NT2/D1 (cell line): ENCODE results near the gene TBKBP1.

ENCODE experiments used
- DNase-seq: peaks from one replicate; pipeline ENCODE4 v3.0.0-alpha.2; 2011; ENCODE audit warnings: low read depth, low spot score
- H3K27me3 ChIP-seq: 2 replicates; pipeline ENCODE4 v1.6.0; 2011; ENCODE audit warnings: mild to moderate bottlenecking; ENCODE audit not compliant: insufficient read length, insufficient read depth
- H3K36me3 ChIP-seq: 2 replicates; pipeline ENCODE4 v1.6.1; 2011; ENCODE audit warnings: mild to moderate bottlenecking, low read length, mixed read lengths; ENCODE audit not compliant: insufficient read depth, insufficient read length
- H3K4me1 ChIP-seq: 2 replicates; pipeline ENCODE4 v1.5.1; 2011; ENCODE audit not compliant: insufficient read depth, insufficient read length
- H3K4me3 ChIP-seq: 2 replicates; pipeline ENCODE4 v1.5.1; 2011; ENCODE audit warnings: low read depth; ENCODE audit not compliant: insufficient read length
- H3K9ac ChIP-seq: 2 replicates; pipeline ENCODE4 v1.6.0; 2011; ENCODE audit warnings: low read depth; ENCODE audit not compliant: insufficient read length
- H3K9me3 ChIP-seq: 2 replicates; pipeline ENCODE4 v1.5.1; 2011; ENCODE audit warnings: mild to moderate bottlenecking, low read length; ENCODE audit not compliant: insufficient read depth
- SUZ12 ChIP-seq: IDR thresholded peaks from 2 replicates; pipeline ENCODE4 v1.6.1; 2011; ENCODE audit not compliant: insufficient read length, insufficient read depth; ENCODE audit errors: extremely low read depth
- YY1 ChIP-seq: IDR thresholded peaks from 2 replicates; pipeline ENCODE4 v1.6.1; 2011; ENCODE audit not compliant: insufficient read length, insufficient read depth
- ZNF274 ChIP-seq: IDR thresholded peaks from 2 replicates; pipeline ENCODE4 v1.6.1; 2011; ENCODE audit warnings: mild to moderate bottlenecking, low read depth, low read length

The TBKBP1 gene, protein sequence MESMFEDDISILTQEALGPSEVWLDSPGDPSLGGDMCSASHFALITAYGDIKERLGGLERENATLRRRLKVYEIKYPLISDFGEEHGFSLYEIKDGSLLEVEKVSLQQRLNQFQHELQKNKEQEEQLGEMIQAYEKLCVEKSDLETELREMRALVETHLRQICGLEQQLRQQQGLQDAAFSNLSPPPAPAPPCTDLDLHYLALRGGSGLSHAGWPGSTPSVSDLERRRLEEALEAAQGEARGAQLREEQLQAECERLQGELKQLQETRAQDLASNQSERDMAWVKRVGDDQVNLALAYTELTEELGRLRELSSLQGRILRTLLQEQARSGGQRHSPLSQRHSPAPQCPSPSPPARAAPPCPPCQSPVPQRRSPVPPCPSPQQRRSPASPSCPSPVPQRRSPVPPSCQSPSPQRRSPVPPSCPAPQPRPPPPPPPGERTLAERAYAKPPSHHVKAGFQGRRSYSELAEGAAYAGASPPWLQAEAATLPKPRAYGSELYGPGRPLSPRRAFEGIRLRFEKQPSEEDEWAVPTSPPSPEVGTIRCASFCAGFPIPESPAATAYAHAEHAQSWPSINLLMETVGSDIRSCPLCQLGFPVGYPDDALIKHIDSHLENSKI

DNA sequence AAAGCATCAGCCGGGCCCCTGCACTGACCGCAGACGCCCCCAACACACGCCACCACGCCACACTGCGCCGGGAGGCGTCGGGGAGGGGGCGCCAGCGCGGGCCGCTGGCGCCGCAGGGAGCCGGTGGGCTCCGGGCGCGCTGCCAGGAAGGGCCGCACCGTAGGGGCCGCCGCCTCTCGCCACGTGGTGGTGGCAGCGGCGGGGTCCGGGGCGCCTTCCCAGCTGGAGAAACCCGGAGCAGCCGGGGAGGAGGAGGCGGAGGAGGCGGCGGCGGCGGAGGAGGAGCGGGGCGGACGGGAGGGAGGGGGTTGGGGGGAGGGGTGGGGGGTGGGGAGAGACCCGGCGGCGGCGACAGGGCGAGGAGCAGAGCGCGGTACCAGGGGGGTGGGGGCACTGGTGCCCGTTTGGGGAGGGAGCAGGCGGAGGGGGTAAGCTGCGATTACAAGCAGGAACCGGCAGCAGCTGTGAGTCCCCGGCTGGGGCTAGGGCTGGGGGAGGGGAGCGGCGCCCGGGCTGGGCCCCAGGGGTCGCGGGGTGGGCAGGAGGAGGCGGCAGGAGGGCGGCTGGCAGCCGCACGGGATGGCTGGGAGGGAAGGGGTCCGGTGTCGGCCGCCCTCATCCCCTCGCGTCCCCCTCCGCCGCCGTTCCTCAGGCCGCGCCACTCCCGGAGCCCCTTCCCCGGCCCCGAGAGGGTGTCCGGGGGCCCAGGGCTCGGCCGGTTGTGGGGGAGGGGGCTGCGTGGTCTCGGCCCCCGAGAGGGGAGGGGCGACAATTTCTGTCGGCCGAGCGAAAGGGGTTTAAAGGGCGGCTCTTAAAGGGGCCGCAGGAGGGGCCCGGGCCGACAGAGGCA lies at the start of gene TBKBP1:
Gene TBKBP1, plus strand, starts transcription at position 431 of the 850 bp plus-strand sequence. CDS start 1,952 bp downstream, outside the sequence.
- peaks cover 26% of the 10 kb centered on the region for H3K4me1 ChIP-seq
- H3K36me3 ChIP-seq, result peaks cover 22% of the 10 kb centered on the region
- peak within 1 kb of the TSS; percentile 87 for H3K4me3 ChIP-seq
- no peaks in the 10 kb centered on the region for H3K27me3 ChIP-seq
- DNase-seq, result peak; percentile 70
- TF ChIP-seq SUZ12 (no peak), YY1 (no peak), ZNF274 (no peak)
- no peaks in the 10 kb centered on the region for H3K9me3 ChIP-seq
- peak within 1 kb of the TSS; percentile 96 for H3K9ac ChIP-seq

DNA sequence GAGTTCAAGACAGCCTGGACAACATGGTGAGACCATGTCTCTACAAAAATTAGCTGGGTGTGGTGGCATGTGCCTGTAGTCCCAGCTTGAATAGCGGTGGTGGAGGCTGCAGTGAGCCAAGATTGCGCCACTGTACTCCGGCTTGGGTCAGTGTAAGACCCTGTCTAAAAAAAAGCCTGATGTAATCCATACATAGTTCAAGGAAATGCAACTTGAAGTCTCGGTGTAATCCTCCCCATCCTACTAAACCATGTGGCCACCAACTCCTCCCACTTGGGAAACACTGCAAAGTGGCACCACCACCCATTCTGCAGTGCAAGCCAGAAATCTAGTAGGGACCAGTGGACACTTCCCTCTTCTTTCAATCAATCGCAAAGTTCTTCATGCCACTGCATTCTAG lies 49.6 kb upstream of the TBKBP1 start:
- Histone ChIP-seq H3K4me3 (no peak overlapping the region), H3K36me3 (peaks cover 22% of the 10 kb centered on the region), H3K9ac (no peak overlapping the region), H3K4me1 (no peaks in the 10 kb centered on the region), H3K27me3 (no peaks in the 10 kb centered on the region), H3K9me3 (no peaks in the 10 kb centered on the region)
- DNase-seq, result no peak
- TF ChIP-seq ZNF274 (no peak), YY1 (no peak), SUZ12 (no peak)

DNA sequence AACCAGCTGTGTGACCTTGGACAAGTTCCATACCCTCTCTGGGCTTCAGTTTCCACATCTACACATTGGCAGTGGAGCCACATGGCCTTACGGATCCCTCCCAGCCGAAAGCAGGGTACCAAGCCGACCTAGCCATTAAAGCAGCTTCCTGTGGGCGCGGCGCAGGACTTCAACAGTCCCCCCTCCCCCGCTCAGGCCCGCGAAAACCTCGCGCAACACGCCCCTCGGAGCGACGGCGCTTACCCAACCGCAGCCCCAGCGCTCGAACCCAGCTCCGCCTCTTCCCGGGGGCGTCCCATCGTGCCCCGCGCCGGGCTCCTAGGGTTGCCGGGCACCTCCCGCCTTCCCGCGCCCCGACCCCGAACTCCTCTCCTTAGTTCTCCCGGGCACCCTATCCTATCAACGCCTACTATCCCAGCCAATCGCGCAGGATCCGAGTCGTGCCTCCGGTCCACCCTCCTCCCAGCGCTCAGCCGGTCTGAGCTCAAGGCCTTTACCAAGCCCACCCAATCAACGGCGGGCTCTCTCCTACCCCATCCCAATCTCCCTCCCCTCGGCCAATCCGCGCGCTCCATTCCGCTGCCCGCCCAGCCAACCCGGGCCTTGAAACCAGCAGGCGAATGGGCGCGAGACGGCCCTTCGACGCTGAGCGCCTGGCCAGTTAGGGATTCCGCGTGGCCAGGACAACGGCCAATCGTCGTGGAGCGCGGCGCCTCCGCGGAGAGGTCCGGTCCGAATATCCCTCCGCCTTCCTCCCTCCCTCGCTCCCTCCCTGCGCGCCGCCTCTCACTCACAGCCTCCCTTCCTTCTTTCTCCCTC lies 44.6 kb upstream of the TBKBP1 start, which contains the start of gene KPNB1:
Gene KPNB1, plus strand, starts transcription at position 767 of the 819 bp plus-strand sequence. CDS start 326 bp downstream, outside the sequence.
- Histone ChIP-seq H3K4me1 (no peaks in the 10 kb centered on the region), H3K27me3 (no peaks in the 10 kb centered on the region), H3K4me3 (peak within 1 kb of the TSS; percentile 78), H3K9me3 (no peaks in the 10 kb centered on the region), H3K9ac (peak within 1 kb of the TSS; percentile 92), H3K36me3 (peaks cover 50% of the 10 kb centered on the region)
- TF ChIP-seq YY1, result no peak
- peak; percentile 98 for DNase-seq

DNA sequence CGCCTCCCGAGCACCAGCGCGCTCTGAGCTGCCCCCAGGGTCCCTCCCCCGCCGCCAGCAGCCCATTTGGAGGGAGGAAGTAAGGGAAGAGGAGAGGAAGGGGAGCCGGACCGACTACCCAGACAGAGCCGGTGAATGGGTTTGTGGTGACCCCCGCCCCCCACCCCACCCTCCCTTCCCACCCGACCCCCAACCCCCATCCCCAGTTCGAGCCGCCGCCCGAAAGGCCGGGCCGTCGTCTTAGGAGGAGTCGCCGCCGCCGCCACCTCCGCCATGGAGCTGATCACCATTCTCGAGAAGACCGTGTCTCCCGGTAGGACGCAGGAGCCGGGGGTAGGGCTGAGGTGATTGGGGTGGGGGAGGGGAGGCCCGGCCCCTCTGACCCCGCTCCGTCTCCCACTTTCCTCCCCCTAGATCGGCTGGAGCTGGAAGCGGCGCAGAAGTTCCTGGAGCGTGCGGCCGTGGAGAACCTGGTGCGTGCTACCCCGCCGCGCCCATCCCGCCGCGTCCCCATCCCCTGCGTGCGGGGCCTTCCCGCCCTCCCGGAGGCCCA lies 43.9 kb upstream of the TBKBP1 start:
- no peaks in the 10 kb centered on the region for H3K27me3 ChIP-seq
- no peak for TF ChIP-seq ZNF274
- no peak for TF ChIP-seq SUZ12
- TF ChIP-seq YY1, result no peak
- no peaks in the 10 kb centered on the region for H3K4me1 ChIP-seq
- peak overlapping the region; percentile 78 for H3K4me3 ChIP-seq
- DNase-seq, result no peak
- H3K36me3 ChIP-seq, result peaks cover 56% of the 10 kb centered on the region
- peak overlapping the region; percentile 91 for H3K9ac ChIP-seq
- H3K9me3 ChIP-seq, result no peaks in the 10 kb centered on the region

DNA sequence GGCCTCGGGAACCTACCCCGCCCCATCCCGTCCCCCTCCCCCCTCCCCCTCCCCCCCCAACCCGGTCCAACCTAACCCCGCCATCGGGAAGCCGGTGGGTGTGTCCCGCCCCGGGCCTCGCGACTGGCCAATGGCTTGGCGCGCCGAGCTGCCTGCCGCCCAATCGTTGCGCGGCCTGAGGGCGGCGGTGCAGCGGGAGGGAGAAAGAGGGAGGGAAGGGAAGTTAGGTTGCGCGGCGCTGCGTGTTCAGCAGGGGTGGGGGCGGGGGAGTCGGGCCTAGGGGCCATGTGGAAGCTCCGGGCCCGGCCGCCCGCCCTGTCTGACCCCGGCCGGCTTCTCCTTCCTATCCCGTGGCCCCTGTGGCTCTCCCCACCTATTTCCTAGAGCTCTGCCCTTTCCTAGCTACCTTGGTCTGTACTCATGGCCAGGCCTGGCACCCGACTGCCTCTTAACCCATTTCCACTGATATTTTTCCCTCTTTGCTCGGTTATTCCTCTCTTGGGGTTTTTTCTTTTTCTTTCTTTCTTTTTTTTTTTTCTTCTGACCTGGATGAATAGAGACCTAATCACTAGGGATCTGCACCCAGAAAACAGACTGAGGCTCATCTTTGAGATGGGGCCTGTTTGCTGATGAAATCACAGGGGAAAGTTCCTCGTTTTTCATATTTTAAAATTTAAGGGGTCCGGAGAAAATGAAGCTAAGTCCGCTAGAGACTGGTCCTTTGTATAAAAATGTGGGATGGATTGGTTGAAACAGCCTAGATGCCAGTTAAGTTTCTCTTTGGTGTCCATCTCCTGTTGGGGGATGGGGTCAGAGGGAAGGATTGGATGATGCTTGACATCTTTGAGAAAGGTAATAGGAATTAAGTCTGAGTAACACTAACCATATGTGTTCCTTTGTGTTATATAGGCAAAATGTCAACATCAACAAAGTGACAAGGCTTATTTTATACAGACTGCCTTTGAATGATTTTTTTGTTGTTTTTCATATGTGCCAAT lies 43.1 kb upstream of the TBKBP1 start:
- H3K9ac ChIP-seq, result peak overlapping the region; percentile 92
- H3K9me3 ChIP-seq, result no peaks in the 10 kb centered on the region
- no peaks in the 10 kb centered on the region for H3K27me3 ChIP-seq
- peaks cover 63% of the 10 kb centered on the region for H3K36me3 ChIP-seq
- DNase-seq, result peak; percentile 93
- H3K4me3 ChIP-seq, result peak overlapping the region; percentile 78
- TF ChIP-seq ZNF274, result no peak
- TF ChIP-seq YY1, result no peak
- TF ChIP-seq SUZ12, result no peak
- no peaks in the 10 kb centered on the region for H3K4me1 ChIP-seq
